Inflammatory macrophage (primary cell): ENCODE measurements around the gene ATP11A.
"Not testable (repeated sequence)": the region's sequence is repeated elsewhere in the genome, so short reads cannot be mapped to it uniquely, and the experiment has no call there.

Experiments used
- DNase-seq, 2 donors: peaks; one replicate each; pipeline ENCODE4 v3.0.0-alpha.2; 2020 to 2022

The ATP11A gene

DNA sequence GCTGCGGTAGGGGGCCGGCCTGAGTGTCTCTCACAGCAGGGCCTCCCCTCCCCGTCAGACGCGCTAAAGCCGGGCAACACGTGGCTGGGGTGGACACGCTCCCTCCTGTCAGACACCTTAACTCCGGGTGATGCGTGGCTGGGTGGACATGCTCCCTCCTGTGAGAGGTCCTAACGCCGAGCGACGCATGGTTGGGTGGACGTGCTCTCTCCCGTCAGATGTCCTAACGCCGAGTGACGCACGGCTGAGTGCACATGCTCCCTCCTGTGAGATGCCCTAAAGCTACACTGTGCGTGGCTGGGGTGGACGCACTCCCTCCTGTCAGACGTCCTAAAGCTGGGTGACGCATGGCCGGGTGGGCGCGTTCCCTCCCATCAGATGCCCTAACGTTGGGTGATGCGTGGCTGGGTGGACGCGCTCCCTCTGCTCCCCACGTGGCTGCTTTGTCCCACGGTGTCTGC, 153.1 kb downstream of the ATP11A start:
- DNase-seq = no peak

DNA sequence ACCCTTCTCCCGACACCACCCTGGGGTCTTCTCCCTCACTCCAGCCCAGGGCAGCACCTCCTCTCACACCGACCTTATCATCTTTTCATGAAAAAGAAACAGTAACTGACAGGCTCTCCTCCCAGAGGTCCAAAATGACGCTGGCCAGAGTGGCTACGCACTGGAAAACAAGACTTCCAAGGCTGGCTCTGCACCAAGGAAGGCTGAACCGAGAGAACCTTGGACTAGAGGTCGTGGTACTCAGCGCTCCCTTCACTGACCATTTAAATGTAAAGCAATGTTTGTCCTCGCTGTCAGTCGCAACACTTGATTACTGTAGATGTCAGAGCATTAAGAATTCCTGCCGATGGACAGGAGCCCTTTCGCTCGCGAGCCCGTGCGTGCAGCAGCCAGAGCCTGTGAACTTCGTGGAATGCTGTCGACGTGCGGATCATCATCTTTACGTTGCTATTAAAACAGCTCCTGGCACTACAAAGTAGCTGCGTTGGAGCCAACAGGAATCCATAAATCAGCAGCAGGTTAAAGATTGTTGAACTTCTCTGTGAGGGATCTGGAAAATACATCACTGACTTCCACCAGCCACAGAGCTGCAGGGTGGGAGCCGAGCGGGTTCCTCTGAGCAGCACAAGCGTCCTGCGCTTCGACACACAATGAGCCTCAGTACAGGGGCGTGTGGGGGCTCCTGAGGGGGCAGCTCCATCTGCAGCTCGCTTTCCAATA, 153.7 kb downstream of the ATP11A start:
- DNase-seq = no peak

DNA sequence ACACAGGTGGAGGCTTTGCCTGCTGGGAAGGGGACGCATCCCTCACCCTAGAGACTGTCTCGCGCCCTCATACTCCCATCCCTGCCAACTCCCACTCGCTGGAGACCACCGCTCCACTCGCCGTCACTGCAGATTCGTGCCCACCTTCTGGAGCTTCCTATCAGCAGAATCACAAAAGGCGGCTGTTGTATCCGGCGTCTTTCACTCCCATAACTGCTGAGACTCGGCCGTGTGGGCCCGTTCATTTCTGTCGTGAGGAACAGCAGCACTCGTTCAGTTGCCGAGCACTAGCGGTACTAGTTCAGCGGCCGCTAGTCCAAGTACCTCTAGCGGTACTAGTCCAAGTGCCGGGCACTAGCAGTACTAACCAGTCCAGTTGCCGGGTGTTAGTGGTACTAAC, 154.6 kb downstream of the ATP11A start:
- no peak for DNase-seq

DNA sequence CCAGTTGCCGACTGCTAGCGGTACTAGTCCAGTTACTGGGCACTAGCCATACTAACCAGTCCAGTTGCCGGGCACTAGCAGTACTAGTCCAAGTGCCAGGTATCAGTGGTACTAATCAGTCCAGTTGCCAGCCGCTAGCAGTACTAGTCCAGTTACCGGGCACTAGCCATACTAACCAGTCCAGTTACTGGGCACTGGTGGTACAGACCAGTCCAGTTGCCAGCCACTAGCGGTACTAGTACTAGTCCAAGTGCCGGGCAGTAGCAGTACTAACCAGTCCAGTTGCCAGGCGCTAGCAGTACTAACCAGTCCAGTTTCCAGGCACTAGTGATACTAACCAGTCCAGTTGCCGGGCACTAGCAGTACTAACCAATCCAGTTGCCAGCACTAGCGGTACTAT, 155.0 kb downstream of the ATP11A start:
- no peak for DNase-seq

DNA sequence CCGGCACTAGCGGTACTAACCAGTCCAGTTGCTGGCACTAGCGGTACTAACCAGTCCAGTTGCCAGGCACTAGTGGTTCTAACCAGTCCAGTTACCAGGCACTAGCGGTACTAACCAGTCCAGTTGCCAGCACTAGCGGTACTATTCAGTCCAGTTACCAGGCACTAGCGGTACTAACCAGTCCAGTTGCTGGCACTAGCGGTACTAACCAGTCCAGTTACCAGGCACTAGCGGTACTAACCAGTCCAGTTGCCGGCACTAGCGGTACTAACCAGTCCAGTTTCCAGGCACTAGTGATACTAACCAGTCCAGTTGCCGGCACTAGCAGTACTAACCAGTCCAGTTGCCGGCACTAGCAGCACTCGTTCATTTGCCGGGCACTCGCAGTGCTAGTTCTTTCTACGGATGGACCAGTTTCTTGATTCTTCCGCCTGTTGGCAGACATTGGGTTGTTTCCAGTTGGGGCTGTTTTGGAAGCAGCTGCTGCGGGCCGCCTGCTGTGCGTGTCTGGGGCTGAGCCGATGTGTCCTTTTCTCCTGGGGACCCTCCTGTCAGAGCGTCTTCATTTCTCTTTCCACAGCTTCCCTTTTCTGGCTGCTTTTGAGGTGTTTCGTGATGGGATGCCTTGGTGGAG, 155.8 kb downstream of the ATP11A start:
- DNase-seq = no peak

DNA sequence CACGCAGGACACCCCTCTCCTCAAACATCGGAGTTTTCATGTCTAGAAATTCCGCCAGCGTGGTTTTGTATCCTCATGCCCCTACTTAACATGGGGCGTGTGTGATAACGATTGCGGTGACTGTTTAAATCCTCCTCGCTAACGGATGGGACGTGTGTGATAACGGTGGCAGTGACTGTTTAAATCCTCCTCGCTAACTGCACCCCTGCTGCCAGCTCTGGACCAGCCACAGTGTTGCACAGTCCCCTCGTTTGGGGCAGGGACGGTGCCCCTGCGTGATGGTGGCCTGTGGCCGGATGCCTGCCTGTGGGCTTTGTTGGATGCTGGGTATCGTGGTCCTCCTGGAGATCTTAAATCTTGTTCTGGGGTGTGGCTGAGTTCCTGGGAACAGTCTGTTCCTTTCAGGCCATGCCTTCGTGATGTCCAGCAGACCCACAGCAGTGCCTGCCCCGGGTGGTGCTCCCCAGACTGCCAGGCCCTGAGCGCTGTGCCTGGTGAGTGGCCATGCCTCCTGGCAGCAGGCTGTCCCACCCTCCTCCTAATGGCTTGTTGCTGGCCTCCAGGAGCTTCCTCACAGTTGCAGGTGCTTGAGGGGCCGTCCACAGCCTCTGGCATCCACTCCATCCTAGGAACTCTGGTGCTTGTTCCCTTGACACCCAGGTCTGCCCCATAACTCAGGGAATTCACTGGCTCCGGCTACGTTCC, 156.7 kb downstream of the ATP11A start:
- no peak for DNase-seq

DNA sequence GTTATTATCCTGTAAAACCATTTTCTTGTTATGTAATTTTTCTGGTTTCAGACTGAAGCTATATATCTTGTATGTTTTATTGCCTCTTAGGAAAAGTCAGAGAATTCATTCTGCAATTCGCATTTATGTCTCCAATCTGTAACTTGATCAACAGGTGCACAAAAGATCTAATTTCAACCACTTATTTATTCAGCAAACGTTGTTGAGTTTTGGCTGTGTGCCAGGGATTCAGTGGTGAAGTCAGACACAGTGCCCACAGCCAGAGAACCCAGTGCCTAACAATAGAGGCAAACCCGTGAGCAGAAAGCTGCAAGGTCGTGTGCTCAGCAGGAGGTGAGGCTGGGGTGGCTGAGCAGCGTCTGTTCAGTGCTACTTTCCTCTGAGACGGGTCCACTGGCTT, 159.7 kb downstream of the ATP11A start:
- no peak for DNase-seq

DNA sequence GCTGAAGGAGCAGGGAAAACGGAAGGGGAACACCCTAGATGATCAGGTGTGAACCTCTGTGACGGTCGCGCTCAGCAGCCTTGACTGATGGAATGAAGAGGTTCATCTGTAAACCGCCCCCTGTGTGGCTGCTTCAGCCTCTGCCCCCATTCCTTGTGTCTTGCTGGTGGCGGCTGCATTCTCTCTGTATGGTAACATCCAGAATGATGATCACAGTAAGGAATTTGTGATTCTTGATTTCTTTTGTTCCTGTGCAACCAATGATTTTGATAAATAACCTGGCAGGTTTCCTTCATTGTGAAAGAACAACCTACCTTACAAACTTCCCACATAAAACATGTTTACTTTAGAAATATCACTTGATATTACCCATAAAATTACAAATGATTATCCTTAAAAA, 160.4 kb downstream of the ATP11A start:
- no peak for DNase-seq

DNA sequence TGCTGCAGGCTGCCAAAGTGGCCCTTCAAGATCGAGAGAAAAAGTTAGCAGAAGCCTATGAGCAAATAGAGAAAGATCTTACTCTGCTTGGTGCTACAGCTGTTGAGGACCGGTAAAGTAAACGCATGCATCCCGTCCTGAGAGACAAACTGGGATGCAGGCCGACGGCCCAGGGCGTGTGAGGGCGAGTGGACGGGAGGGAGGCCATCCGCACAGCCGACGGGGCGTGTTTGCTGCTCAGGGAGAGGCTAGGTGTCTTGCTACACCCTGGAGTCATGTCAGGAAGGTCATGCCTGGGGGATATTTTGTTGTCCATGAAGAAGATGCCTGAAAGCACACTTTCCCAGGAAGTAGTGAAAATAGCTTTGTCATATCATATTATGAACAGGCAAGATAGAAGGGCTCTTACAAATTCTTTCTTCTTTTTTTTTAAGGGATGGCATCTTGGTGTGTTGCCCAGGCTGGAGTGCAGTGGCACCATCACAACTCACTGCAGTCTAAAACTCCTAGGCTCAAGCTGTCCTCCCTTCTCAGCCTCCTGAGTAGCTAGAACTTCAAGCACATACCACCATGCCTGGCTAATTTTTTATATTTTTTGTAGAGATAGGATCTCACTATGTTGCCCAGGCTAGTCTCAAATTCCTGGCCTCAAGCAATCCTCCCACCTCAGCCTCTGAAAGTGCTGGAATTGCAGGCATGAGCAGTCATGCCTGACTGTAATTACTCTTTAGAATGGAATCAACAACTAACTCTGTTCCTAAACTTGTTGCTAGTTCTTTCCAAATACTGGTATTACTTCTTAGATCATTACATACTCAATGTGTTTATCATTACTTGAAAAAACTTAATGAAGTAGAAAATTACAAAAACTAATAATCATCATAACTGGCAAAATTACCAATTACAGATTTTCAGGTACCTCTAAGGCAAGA, 161.5 kb downstream of the ATP11A start:
- no peak for DNase-seq

DNA sequence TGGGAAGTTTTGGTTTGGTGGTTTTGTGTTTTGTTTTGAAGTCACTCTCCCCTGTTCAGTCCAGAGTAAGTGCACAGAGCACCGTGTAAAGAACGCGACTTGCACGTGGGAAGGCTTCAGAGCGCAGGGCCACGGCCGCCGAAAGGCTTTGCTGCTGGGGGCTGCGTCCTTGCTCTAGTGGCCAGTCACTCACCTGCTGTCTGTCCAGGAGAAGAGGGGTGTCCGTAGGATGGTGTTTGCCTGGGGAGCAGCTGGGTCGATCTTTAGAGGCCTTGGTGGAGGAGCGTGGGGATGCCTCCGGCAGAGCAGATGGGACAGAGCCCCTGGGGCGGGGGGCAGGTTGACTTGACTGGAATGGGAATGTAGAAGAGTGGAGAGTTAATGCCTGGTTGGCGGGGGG, 162.6 kb downstream of the ATP11A start:
- no peak for DNase-seq

DNA sequence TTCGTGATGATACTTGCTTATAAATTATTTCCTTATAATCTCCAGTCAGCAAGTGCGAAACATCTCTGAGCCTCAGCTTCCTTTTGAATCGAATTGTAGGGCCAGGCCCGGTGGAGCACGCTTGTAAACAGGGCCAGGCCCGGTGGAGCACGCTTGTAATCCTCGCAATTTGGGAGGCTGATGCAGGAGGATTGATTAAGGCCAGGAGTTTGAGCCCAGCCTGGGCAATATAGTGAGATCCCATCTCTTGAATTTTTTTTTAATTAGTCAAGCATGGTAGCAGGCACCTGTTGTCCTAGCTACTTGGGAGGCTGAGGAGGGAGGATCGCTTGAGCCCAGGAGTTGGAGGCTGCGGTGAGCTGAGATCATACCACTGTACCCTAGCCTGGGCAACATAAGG, 163.0 kb downstream of the ATP11A start:
- DNase-seq = no peak

DNA sequence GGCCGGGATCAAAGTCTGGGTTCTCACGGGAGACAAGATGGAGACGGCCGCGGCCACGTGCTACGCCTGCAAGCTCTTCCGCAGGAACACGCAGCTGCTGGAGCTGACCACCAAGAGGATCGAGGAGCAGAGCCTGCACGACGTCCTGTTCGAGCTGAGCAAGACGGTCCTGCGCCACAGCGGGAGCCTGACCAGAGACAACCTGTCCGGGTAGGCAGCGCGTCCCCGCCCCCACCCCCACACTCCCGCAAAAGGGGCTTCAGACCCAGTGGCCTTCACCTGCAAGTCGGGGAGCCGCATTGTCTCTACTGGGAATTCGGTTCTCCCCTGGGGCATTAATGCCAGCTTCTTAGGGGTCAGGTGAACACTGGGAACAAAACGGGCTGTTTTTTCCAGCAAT, 164.5 kb downstream of the ATP11A start:
- DNase-seq = no peak

DNA sequence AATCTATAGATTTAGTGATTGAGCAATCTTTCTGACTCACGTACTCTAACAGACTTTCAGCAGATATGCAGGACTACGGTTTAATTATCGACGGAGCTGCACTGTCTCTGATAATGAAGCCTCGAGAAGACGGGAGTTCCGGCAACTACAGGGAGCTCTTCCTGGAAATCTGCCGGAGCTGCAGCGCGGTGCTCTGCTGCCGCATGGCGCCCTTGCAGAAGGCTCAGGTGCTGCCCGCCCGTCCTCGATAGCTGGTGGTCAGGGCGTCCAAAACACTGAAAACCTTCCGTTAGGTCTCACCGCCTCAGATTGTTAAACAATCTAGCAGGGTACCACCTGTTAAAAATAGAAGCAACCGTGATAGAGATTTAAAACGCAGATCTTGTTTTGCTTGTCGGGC, 166.0 kb downstream of the ATP11A start:
- DNase-seq = no peak

DNA sequence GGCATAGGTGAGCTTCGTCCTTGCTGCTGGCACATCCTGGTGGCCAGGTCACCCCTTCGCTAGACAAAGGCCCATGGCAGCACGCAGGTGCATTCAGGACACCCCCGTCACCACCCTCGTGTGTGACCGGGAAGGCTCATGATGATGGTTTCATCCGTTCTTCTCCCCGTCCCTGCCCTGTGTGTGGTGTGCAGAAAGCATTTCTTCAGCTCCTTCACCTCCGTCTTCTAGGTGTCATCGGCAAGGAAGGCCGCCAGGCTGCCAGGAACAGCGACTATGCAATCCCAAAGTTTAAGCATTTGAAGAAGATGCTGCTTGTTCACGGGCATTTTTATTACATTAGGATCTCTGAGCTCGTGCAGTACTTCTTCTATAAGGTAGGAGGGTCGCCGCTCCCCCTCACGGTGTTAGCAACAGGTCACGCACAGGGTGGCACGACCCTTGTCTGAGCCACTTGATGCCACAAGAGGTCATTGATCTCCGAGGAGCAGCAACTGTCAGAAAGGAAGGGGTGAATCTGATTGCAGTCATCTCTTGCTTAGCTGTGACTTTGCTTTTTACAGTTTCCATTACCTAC, 168.2 kb downstream of the ATP11A start:
- DNase-seq = no peak

DNA sequence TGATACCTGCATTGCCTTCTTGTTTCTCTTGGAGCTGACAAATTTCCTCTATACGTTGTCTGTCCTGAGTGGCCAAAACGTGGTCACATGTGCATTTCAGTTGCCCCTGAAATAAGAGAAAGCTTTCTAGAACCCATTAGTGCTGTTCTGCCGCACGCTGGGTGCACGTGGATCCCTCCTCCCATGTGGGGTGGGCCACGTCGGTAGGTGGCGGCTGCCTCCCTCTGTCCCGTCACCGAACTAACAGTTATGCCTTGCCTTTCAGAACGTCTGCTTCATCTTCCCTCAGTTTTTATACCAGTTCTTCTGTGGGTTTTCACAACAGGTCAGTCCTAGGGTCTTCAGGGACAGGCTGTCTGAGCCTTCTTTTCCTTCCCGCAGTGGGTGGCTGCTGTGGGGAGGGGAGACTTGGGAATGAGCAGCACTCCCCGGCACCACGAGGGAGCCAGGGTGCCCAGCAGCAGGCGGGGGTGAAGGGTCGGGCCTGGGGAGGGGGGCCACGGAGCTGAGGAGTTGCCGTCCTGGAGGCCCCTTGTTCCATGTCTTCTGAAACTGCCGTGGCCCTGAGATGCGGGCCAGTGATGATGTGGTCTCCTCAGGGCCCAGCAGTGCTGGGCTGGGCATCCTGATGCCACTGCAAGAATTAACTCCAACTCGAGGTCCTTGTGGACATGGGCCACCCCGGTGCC, 169.4 kb downstream of the ATP11A start:
- DNase-seq = no peak

DNA sequence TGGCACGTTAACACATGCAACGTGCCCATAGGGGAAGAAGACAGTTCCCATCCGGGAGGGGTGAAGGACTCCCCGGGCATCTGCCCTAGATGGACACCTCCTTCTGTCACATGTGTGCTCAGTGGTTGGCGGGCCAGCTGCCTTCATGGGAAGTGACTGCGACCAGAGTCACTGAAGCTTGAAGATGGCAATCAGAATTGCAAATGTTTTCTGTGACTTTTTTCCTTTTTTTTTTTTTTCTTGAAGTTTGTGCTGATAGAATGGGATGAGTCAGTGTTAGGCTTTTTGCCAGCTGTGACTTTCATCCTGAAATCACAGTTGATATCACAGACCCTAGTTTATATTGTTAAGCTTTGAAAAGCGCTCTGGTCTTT, 170.0 kb downstream of the ATP11A start:
- no peak for DNase-seq

DNA sequence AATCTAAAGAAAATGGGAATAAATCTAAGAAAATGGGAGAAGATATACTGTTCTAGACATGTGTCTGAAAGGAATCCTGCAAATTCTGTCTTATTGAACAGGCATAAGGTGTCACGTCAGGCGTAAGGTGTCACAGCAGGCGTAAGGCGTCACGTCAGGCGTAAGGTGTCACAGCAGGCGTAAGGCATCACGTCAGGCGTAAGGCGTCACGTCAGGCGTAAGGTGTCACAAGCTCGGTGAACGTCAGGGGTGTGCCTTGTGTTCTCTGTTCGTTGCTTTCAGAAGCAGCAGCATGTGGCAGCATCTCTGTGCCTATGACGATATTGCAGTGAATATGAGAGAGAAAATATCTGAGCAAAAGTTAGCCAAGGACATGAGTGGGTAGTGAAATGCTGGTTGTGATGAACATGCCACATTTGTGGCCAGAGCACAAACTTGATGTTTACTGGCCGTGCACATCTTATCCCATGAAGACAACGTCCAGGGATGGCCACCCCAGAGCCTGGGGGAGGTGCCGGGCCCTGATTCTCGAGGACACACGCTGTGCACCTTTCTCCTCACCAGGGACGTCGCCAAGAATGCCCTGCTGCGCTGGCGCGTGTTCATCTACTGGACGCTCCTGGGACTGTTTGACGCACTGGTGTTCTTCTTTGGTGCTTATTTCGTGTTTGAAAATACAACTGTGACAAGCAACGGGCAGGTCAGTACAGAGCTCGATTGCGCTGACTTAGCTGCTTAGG, 172.2 kb downstream of the ATP11A start:
- no peak for DNase-seq

DNA sequence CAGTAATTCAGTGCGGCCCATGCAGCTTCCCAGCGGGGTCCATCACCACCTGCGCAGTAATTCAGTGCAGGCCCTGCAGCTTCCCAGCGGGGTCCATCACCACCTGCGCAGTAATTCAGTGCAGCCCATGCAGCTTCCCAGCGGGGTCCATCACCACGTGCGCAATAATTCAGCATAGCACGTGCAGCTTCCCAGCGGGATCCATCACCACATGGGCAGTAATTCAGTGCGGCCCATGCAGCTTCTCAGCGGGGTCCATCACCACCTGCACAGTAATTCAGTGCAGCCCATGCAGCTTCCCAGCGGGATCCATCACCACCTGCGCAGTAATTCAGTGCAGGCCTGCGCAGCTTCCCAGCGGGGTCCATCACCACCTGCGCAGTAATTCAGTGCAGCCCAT, 173.5 kb downstream of the ATP11A start:
- DNase-seq = not testable (repeated sequence)

DNA sequence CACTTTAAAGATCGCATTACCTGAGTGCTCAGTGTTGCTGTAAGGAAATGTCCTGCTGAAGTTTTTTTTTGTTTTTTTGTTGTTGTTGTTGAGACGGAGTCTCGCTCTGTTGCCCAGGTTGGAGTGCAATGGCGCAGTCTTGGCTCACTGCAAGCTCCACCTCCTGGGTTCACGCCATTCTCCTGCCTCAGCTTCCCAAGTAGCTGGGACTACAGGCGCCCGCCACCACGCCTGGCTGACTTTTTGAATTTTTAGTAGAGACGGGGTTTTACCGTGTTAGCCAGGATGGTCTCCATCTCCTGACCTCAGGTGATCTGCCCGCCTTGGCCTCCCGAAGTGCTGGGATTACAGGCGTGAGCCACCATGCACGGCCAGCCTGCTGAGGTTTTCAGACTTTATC, 175.6 kb downstream of the ATP11A start:
- not testable (repeated sequence) for DNase-seq

DNA sequence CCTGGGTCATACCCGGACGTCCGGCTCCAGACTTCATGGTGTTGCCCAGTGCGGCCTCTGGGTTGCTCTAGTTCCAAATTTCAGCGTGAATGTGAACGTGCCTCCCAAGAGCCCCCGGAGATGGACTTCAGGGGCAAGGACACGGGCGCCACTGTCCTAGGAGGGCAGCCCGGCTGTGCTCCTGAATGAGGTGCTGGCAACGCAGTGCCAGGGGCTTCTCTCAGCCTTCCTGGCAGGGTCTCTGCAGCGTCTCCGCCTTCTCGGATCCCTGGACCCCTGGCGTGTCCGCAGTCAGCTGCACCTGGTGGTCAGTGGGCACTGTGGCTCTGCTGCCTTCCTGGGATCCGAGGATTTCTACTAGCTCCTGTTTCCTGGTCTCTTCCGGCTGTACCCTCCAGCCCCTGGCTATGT, 177.5 kb downstream of the ATP11A start:
- no peak for DNase-seq

DNA sequence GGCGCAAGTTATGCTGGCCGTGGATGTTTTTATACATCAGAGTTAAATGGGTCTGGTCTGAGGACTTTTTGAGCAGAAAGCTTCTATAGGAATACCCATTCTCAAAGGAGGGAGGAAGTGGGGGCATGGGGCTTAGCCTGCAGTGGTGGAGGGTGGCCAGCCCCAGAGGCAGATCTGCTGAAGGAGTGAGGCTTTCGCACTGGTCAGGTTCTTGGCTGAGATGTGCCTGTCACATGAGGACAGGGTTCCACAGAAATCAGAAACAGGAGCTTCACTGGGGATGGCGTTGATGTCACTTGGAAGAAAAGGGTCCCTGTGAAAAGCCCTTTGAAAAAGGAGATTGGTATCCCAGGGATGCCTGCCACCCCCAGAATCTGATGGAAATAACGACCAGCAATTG, 178.5 kb downstream of the ATP11A start:
- DNase-seq = no peak
